NCI-H2081 (cell line): ENCODE measurements around the gene PKIB.
"Not testable (repeated sequence)": the region's sequence is repeated elsewhere in the genome, so short reads cannot be mapped to it uniquely, and the experiment has no call there.

ENCODE experiments used
- DNase-seq, 2 experiments: peaks; one replicate each; lab custom pipeline; 2025; lab: John Stamatoyannopoulos, UW

The PKIB gene, protein sequence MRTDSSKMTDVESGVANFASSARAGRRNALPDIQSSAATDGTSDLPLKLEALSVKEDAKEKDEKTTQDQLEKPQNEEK

DNA sequence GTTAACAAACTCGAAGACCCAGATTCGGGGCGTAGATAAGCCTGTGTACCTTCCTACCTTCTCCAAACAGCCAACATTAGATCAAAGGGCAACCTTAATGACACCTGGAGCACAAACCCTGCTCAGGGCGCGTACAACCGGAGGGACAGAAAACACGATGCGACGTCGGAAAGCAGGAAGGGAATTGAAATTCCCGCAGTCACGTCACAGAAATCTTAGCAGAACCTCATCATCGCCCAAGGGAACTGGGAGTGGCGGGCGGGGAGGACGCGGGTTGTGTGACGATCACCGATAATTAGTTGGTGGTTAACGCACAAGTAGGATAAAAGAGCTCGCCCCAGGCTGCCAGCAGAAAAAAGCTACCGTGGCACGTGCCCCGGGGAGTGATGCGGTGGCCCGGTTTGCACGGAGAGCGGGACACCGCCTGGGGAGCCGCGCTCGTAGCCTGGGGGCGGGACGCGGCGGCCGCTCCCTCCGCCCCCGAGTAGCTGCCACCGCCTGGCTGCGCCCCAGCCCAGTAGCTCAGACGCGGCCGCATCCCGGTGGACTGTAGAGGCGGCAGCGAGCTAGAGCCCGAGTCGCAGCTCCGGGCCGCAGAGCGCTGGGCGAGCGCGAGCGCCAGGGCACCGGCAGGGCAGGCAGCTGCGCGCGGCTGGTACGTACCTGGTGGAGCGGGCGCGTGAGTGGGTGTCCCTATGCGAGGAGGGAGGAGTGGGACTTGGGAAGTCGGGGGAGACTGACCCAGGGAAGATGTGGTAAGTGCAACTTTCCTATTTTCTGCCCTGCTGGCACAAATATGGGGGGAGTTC, at the start of gene PKIB:
TSS of gene PKIB (plus strand) at position 525 of the 809 bp plus-strand sequence. CDS start 107,390 bp downstream, outside the sequence.
- peak; percentile 83 to 86 for DNase-seq

DNA sequence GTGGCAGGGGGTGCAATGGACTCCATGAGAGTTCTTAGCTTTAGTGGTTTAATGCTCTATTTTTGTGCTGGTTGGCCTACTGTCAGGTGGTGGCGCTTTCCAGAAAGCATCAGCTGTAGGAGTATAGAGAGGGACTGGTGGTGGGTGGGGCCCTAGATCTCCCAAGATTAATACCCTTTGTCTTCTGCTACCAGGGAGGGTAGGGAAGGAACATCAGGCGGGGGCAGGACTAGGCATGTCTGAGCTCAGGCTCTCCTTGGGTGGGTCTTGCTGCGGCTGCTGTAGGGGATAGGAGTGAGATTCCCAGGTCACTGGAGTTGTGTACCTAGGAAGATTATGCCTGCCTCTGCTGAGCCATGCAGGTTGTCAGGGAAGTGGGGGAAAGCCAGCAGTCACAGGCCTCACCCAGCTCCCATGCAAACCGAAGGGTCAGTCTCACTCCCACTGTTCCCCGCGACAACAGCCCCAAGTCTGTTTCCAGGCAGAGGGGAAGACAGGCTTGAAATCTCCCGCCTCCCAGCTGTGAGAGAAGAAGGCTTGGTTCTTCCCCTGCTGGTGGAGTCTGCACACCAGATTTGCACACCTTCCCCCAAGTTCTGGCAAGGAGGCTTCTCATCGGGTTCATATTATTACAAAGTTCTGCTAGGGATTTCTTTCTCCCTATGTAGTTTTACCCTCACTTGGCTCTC, 46.7 kb upstream of the PKIB start:
- no peak for DNase-seq

DNA sequence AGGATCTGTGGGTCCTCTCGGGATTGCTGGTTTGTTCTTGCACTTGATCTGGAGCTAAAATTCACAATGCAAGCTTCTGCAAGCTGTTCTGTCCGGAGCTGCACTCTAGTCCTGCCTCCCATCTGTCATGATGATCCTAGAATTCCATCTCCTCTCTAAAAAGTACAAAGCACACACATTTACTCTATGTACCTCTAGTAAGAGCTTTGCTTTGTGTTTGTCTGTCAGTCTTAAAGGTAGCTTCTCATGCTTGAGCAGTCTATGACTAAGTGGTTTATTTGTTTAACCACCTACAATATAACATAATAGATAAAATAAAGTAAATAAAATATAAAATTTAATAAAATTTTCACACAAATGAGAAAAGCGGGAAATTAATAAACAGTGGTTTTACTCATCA, 46.0 kb upstream of the PKIB start:
- DNase-seq, result no peak

DNA sequence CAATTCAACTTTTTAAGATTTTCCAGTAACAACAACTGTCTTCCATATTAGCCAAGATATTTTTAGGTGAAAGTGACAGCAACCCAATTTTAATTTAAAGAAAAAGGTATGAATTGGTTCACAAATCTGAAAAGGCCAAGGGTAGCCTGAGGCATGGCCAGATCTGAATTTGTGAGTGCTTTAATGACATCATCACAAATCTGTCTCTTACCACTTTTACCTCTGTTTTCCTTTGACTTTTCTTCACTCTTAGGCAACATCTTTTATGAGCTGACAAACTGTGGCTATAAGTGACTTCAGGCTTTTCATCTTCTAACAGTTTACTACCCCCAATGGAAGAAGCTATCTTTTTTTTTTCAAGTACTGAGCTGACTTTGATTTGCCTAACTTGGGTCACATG, 44.5 kb upstream of the PKIB start:
- DNase-seq, result no peak

DNA sequence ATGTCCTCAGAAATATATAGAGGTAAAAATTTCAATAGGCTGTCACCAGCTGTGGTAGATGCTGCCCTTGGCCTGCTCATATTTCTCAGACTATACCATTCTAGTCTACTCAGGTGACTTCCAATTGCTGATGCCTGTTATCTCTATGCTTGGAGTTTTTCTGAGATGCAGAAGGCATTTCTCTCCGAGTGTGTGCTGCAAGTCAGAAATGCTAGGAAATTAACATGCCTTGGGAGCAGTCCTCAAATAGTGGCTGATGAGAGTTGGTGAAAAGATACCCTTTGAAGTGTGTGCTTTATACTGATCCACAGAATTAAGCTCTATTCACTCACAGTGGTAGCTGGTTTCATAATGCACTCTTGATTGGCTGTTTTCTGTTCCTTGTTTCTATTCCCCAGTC, 43.2 kb upstream of the PKIB start:
- DNase-seq, result no peak

DNA sequence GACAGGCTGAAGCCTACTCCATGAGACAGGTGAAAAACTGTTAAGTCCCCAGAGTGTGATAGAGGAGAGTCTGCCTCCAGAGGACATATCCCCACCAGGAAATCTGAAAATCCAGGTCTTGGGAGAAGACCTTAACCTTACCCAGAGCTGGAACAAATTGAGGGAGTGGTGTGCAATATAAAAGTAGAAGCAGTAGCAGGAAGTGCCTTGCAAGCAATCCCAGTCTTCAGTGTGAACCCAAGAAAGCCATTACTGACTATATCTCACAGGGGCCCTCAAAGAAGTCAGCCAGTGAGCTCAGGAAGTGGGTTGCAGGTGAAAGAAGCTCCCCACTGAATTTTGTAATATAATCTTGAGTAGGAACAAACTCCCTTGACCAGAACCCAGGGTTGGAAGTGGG, 41.9 kb upstream of the PKIB start:
- DNase-seq, result no peak

DNA sequence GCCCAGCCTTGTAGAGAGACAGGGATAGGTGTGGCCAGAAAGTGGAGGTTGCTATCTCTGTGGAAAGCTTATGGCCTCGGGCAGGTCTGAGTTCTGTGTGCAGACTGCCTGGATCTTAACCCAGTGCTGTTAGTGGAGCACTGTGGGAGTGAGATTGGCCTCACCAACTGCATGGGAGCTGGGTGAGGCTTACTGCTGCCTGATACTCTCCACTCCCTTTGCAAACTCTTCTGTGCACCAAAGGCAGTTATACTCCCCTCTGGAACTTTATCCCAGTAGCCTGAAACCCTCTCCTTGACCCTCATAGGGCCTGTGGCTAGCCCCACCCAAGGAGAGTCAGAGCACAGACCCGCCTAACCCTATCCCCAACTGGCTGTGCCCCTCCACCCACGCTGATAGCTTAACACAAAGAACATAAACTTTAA, 41.4 kb upstream of the PKIB start:
- DNase-seq, result no peak

DNA sequence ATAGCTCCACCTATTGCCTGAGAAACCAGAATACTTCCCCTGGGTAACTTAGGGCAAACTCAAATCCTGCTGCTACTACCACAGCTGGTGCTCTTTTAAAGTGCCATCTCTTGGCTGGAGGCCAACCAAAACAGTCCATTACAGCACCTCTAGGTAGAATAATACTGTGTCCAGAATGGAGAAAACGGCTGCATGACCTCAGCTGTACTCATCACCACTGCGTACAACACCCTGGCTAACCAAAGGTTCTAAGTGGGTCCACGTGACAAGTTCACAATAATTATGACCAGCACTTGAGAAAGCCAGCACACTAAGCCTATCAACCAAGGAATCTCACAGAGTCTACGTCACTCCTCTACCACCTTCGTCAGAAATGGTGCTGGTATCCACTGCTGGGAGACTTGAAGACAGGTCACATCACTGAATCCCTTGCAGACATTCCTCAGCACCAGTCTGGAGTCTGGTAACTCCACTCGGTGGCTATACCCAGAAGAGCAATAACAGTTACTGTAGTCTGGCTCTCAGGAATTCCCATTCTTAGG, 40.9 kb upstream of the PKIB start:
- DNase-seq, result no peak

DNA sequence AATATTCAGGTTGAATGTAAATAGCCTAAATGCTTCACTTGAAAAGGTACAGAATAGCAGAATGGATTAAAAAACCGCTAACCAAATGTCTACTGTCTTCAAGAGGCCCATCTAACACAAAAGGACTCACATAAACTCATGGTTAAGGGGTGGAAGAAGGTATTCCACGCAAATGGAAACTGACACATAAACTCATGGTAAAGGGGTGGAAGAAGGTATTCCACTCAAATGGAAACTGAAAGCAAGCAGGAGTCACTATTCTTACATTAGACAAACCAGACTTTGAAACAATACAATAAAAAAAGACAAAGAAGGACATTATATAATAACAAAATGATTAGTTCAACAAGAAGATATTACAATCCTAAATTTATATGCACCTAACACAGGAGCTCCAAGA, 38.3 kb upstream of the PKIB start:
- no peak for DNase-seq

DNA sequence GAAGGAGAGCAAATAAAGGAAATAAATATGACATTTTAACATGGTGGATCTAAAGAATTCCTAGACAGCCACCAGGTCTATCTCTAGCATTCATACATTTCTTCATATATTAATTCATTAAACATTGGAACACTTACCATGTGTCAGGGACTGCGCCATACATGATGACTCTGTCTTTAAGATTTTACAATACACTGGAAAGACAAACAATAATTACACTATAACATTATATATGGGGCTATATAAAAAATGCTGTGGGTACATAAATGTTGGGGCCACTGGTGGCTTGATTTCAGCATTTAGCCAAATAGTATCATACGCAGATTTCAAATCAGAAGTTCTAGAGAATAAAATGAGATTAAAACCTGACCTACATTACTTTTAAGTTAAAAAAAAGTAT, 33.3 kb upstream of the PKIB start:
- no peak for DNase-seq

DNA sequence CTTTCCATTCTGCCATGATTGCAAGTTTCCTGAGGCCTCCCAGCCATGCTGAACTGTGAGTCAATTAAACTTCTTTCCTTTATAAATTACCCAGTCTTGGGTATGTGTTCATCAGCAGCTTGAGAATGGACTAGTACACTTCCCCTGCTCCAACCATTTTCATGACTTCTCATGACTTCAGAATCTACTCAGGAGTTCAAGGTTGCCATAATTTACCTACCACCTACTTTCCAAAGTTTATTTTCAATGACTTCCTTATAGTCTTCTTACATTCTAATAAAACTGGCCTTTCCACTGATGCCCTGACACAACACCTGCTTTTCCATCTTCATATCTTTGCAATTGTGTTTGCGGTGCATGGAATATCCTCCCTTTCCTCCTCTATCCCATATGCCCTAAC, 31.2 kb upstream of the PKIB start:
- no peak for DNase-seq

DNA sequence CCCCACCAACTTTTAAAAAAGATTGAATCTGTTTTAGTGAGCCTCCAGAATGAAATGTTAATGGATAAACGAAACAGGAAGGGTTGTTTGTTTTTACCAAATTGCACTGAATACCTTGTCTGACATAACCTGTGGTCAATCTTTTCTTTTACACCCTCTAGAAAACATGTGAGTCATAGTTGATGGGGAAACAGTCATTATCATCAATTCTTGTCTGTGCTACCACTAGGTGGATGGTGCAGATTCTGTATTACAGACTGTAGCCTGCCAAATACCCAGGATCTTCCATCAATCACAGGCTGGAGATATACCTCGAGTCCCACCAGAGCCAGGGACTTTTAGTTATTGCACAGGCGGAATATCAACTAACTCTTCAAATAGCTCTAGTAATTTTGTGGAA, 29.5 kb upstream of the PKIB start:
- DNase-seq, result peak in 1 of 2 experiments; percentile 25

DNA sequence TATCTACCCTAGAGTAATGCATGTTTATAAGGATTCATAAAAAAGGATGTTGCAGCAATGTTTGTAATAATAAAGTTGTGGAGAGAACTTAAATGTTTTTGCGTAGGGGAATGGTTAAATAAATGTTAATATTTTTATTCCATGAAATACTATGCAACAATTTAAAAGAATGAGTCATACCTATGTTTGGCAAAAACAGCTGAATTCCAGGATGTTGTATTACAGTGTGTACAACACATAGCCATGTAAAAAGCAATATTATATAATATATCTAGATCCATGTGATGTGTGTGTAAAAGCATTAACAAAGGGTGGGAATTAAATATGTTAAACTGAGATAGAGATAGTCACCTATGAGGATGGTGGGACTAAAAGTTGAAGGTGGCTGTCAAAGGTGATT, 21.1 kb upstream of the PKIB start:
- no peak for DNase-seq

DNA sequence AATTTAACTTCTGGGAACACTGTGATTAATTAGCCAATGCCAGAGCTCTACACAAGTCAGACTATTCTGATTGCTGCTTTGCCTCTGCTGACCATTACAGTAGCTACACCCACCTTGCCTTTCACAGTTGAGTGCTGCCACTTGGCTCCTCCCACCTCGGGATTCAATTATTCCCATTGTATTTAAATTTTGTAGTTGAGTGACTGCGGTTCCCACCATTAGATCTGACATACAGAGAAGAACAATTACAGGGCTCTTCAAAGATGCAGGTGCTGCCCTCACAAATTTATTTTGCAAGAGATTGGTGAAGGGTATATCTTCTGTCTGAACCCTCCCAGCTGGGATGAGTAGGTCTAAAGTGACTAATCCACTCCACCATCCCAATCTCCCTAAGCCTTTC, 11.9 kb upstream of the PKIB start:
- not testable (repeated sequence) for DNase-seq

DNA sequence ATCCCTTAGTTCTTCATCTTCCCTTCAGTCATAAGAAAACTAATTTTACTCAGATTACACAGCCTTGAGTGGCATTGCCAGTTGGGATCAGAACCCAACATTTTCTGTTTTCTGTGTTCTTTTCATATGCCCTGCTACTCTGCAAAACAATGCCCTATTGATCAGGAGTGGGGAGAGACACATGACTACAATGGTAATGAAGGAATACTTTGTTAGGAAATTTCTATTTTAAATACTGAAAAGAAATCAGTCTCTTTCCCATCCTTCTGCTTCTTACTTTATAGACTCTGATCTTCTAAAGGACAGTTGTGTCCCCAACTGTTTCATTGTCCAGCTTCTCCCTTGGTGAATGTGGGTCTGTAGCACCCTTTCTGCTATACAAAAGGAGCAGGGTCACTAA, 5.5 kb upstream of the PKIB start:
- DNase-seq, result no peak

DNA sequence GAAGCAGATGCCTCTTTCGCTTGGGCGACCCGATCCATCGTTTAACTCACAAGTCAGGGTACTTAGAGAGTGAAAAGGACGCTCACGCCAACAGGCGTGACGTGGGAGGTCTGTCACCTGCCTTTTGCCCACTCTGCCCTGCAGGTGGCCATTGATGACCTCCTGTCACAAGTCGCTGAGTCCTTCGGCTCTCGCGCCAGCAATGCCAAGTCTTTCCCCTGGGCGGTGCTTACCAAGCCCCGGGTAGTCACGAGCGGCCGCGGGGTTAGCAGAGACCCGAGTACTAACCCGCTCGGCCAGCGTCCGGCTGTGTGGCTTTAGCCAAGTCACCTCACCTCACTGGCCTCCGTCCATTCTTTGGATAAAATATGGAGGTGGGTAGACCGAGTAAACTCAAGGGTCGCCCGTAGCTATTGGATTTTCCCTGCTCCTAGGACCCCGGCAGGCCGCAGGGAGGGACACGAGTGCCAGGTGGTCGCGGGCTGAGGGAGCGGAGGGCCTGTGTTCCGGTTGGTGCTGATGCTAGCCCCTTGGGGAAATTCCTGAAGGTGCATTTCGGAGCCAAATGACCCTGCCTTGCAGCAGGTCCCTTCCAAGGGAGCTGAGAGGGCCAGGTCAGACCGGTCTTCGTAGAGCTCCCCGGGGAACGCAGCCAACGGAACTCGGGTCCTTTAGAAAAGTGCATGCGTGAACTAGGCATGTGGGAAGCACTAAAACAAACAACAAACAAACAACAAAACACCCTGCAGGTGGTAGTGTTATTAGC, 668 bp downstream of the PKIB start:
- peak; percentile 51 to 67 for DNase-seq

DNA sequence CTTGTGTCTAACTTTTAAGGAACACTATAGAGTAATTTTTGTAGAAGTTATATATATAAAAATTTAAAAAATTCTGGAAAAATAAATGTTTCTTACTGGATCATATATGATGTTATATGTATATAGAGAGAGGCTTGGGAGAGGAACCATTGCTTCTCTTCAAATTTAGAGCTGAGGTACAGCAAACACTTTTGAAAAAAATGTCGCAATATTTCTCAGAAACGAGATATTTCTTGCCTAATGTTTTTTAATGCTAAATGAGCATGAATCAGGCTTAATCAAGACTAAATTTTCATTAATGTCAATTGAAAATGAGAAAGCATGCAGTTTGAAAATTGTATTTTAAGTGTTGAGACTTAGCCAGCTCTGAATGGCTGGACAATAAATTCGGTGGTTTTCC, 2.6 kb downstream of the PKIB start:
- no peak for DNase-seq

DNA sequence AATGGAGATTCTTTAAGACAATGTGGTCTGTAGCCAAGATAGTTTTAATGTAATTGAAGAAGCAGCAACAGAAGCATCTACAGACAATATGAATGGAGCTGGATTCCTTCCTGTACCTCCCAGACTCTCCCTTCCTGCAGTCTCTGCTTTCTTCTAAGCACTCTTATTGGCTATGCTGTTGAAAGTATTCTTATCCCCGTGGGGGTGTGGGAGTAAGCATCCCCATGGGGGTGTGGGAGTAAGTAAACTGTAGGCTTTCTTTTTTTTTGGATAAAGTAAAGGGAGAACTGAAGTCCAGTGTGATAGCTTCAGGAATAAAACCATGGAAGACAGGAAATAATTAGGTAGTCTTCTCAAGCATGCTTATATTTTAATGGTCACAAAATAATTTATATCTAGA, 4.1 kb downstream of the PKIB start:
- DNase-seq, result no peak

DNA sequence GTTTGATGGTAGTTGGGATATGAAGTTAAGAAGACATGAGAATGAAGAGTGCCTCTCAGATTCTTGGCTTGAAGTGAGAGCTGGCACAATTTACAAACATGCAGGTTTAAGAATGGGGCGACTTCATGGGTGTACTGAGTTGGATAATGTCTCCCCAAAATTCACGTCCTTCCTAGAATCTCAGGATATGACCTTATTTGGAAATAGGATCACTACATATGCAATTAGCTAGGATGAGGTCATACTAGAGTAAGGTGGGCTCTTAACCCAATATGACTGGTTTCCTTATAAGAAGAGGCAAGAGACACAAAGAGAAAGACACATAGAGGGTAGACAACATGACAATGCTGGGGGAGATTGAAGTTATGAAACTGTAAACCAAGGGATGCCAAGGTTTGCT, 5.2 kb downstream of the PKIB start:
- no peak for DNase-seq

DNA sequence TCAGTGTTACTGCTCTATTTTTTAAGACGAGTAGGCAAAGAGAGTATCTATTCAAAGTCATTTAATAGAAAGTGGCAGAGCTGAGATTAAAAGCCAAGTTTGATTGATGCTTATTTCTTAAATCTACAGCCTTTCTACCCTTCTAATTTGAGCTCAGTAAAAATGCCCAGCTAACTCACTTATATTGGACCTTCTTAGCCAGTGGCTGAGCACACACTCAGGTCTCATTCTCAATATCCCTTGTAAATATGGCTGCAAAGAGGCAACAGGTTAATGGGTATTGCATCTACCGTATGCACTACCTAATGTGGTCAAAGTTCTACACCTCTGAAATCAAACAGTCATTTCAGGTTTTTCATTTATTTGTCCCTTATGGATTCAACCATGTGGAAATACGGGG, 6.7 kb downstream of the PKIB start:
- DNase-seq, result no peak

DNA sequence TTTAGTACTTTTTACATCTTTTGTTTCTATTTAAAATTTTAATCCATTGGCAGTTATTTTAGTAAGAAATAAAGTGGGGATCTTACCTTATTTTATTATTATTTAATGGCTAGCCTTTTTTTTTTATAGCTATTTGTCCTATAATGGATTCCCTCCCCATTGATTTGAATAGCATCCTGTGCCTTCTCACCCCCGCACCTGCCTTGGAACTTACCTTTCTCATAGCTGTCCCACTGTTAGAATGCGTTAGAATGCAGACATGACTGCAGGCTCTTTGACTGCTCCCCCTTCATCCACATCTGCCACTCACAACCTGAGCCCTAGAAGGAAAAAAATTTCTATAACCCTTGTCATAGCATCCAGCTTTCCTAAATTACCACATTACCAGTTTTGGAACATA, 9.1 kb downstream of the PKIB start:
- DNase-seq, result peak in 1 of 2 experiments; percentile 16

DNA sequence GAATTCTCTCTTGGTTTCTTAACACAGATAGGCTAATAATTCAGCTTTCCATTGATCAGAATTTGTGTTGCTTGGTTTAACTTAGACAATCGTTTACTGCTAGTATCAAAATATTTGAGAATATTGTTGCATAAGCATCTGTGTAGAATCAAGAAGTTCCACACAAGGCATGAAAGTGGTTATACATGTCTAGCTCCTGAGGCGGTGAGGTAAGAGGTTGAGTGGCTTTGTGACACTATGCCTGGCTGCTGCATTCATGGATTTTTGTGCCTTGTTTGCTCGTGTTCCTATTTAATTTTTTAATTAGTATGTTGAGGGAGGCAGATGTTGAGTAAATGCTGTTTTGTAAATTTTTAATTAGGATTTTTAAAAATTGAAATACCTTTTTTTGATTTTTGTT, 10.2 kb downstream of the PKIB start:
- peak in 1 of 2 experiments; percentile 12 for DNase-seq
